Common myeloid progenitor, CD34-positive (primary cell): ENCODE data around the gene ANKRD55.

Experiments used
- CTCF ChIA-PET: fragments of 350-600 bp; sonication (Branson Sonifier 250); formaldehyde crosslinking; loops from one replicate; lab custom pipeline; 2021; ENCODE audit warnings: antibody characterized with exemption; lab: Charles Lee
- POLR2A ChIA-PET: fragments of 350-600 bp; sonication (Branson Sonifier 250); formaldehyde crosslinking; loops from one replicate; lab custom pipeline; 2021; ENCODE audit warnings: antibody characterized with exemption; lab: Charles Lee
- DNase-seq, 3 donors: peaks; one replicate each; pipeline versions ENCODE4 v3.0.0 to v3.0.0-alpha.2; 2013
- H3K27ac ChIP-seq, 2 experiments: 1 replicate in 1 of 2; 2 replicates in 1 of 2; pipeline ENCODE4 v1.7.0; 2013; ENCODE audit warnings: inconsistent platforms in 2 of 2, low read length in 2 of 2, mild to moderate bottlenecking in 2 of 2, low read depth in 1 of 2, moderate library complexity in 1 of 2; ENCODE audit not compliant: severe bottlenecking in 2 of 2, insufficient read depth in 1 of 2, poor library complexity in 1 of 2
- H3K27me3 ChIP-seq, 5 experiments: replicated peaks in 2 of 5; 1 replicate in 3 of 5; 2 replicates in 2 of 5; pipeline versions ENCODE4 v1.6.1 to v1.7.0; 2013; ENCODE audit warnings: low read length in 4 of 5, mild to moderate bottlenecking in 2 of 5, moderate library complexity in 2 of 5, inconsistent platforms in 1 of 5; ENCODE audit not compliant: insufficient read depth in 5 of 5, control insufficient read depth in 4 of 5
- H3K36me3 ChIP-seq, 4 experiments: 1 replicate in 2 of 4; 2 replicates in 2 of 4; pipeline versions ENCODE4 v1.6.1 to v1.7.0; 2013; ENCODE audit warnings: low read length in 3 of 4, control low read depth in 1 of 4, mild to moderate bottlenecking in 1 of 4; ENCODE audit not compliant: control insufficient read depth in 4 of 4, insufficient read depth in 4 of 4
- H3K4me1 ChIP-seq, 4 experiments: 1 replicate in 3 of 4; 2 replicates in 1 of 4; pipeline versions ENCODE4 v1.6.1 to v1.7.1; 2013; ENCODE audit warnings: low read length in 3 of 4, mild to moderate bottlenecking in 3 of 4, control low read depth in 1 of 4, inconsistent platforms in 1 of 4, moderate library complexity in 1 of 4; ENCODE audit not compliant: control insufficient read depth in 4 of 4, insufficient read depth in 4 of 4; ENCODE audit errors: control extremely low read depth in 1 of 4
- H3K4me3 ChIP-seq, 7 experiments: 1 replicate in 4 of 7; 2 replicates in 3 of 7; pipeline versions ENCODE4 v1.5.1 to v1.7.0; 2013; ENCODE audit warnings: mild to moderate bottlenecking in 7 of 7, low read length in 6 of 7, moderate library complexity in 6 of 7, inconsistent platforms in 2 of 7, low read depth in 2 of 7, control low read depth in 1 of 7; ENCODE audit not compliant: insufficient read depth in 4 of 7, control insufficient read depth in 1 of 7; ENCODE audit errors: extremely low read depth in 1 of 7
- H3K9me3 ChIP-seq, 5 experiments: 1 replicate in 4 of 5; 2 replicates in 1 of 5; pipeline versions ENCODE4 v1.6.1 to v1.7.1; 2013; ENCODE audit warnings: low read length in 4 of 5, mild to moderate bottlenecking in 2 of 5, inconsistent platforms in 1 of 5, low read depth in 1 of 5, moderate library complexity in 1 of 5; ENCODE audit not compliant: control insufficient read depth in 4 of 5, insufficient read depth in 2 of 5; ENCODE audit errors: control extremely low read depth in 1 of 5
- WGBS: methylation state at CpG from one replicate; pipeline ENCODE4 v1.1.5; 2013; ENCODE audit not compliant: insufficient coverage; 5-methylcytosine and 5-hydroxymethylcytosine counted together

ANKRD55 gene

GRCh38 chr5:56060276-56061110 lies 172.6 kb downstream of the ANKRD55 start:
- 88% methylated on average over 9 of the region's 10 CpGs for WGBS
- CTCF ChIA-PET: interaction anchor here (2.2 kb wide), 1 partner anchor 10 kb away, joined by 6 read pairs; no protein-coding TSS in a partner anchor
- no peaks in the 10 kb centered on the region for H3K27me3 ChIP-seq
- DNase-seq: no peak
- H3K9me3 ChIP-seq: no peaks in the 10 kb centered on the region
- POLR2A ChIA-PET: no interaction called here
- no peak overlapping the region for H3K27ac ChIP-seq
- no peaks in the 10 kb centered on the region for H3K36me3 ChIP-seq
- H3K4me3 ChIP-seq: no peak overlapping the region
- H3K4me1 ChIP-seq: peaks cover 0 to 14% (median 6%) of the 10 kb centered on the region in 4 experiments

- no peak for DNase-seq
- no peaks in the 10 kb centered on the region for H3K9me3 ChIP-seq
- ChIA-PET POLR2A (no interaction called here), CTCF (interaction anchor here (2.2 kb wide), 1 partner anchor 9 kb away, joined by 6 read pairs; no protein-coding TSS in a partner anchor)
- 100% methylated on average over 6 of the region's 8 CpGs for WGBS
- H3K27me3 ChIP-seq: no peaks in the 10 kb centered on the region
- peaks cover 0 to 14% (median 6%) of the 10 kb centered on the region in 4 experiments for H3K4me1 ChIP-seq
- H3K27ac ChIP-seq: no peak overlapping the region
- no peaks in the 10 kb centered on the region for H3K36me3 ChIP-seq
- H3K4me3 ChIP-seq: no peak overlapping the region
Observed at GRCh38 chr5:56059854-56060253, 173.3 kb downstream of the ANKRD55 start.

GRCh38 chr5:56056875-56057274 lies 176.3 kb downstream of the ANKRD55 start:
- POLR2A ChIA-PET: no interaction called here
- Histone ChIP-seq H3K4me1 (peaks cover 0 to 15% (median 7%) of the 10 kb centered on the region in 4 experiments), H3K27me3 (no peaks in the 10 kb centered on the region), H3K36me3 (no peaks in the 10 kb centered on the region), H3K27ac (no peak overlapping the region), H3K9me3 (peaks cover 0 to 10% (median 4%) of the 10 kb centered on the region in 5 experiments), H3K4me3 (no peak overlapping the region)
- CTCF ChIA-PET: no interaction called here
- 100% methylated on average over 1 of the region's 2 CpGs for WGBS
- no peak for DNase-seq

GRCh38 chr5:56055859-56056258 lies 177.3 kb downstream of the ANKRD55 start:
- H3K27ac ChIP-seq: no peak overlapping the region
- CTCF ChIA-PET: no interaction called here
- no peak for DNase-seq
- WGBS: 95% methylated on average over 3 of the region's 3 CpGs
- POLR2A ChIA-PET: no interaction called here
- H3K4me1 ChIP-seq: peaks cover under 1 to 20% (median 12%) of the 10 kb centered on the region in 4 experiments
- H3K36me3 ChIP-seq: no peaks in the 10 kb centered on the region
- H3K27me3 ChIP-seq: no peaks in the 10 kb centered on the region
- H3K9me3 ChIP-seq: peaks cover 0 to 10% (median 4%) of the 10 kb centered on the region in 5 experiments
- no peak overlapping the region for H3K4me3 ChIP-seq

GRCh38 chr5:56055287-56055686 lies 177.8 kb downstream of the ANKRD55 start:
- DNase-seq: no peak
- no peak overlapping the region for H3K4me3 ChIP-seq
- CTCF ChIA-PET: no interaction called here
- no peak overlapping the region for H3K27ac ChIP-seq
- peaks cover 0 to 10% (median 4%) of the 10 kb centered on the region in 5 experiments for H3K9me3 ChIP-seq
- POLR2A ChIA-PET: no interaction called here
- no CpG with 5 or more reads among the region's 1 CpG for WGBS
- H3K36me3 ChIP-seq: no peaks in the 10 kb centered on the region
- H3K27me3 ChIP-seq: no peaks in the 10 kb centered on the region
- H3K4me1 ChIP-seq: peaks cover 6 to 26% (median 17%) of the 10 kb centered on the region in 4 experiments

- H3K36me3 ChIP-seq: no peaks in the 10 kb centered on the region
- H3K4me1 ChIP-seq: peaks cover 8 to 31% (median 22%) of the 10 kb centered on the region in 4 experiments
Observed at GRCh38 chr5:56054666-56055065, 178.5 kb downstream of the ANKRD55 start.

GRCh38 chr5:56053363-56053762 lies 179.8 kb downstream of the ANKRD55 start:
- no peak overlapping the region for H3K27ac ChIP-seq
- H3K36me3 ChIP-seq: no peaks in the 10 kb centered on the region
- WGBS: 100% methylated on average over 3 of the region's 4 CpGs
- POLR2A ChIA-PET: no interaction called here
- no peaks in the 10 kb centered on the region for H3K27me3 ChIP-seq
- H3K4me1 ChIP-seq: peaks cover 8 to 33% (median 21%) of the 10 kb centered on the region in 4 experiments
- CTCF ChIA-PET: no interaction called here
- no peak for DNase-seq
- H3K9me3 ChIP-seq: peaks cover 0 to 10% (median 4%) of the 10 kb centered on the region in 5 experiments
- H3K4me3 ChIP-seq: no peak overlapping the region

More at GRCh38 chr5:56054666-56055065, 178.5 kb downstream of the ANKRD55 start:
- no CpG with 5 or more reads among the region's 2 CpGs for WGBS
- H3K9me3 ChIP-seq: peaks cover 0 to 10% (median 4%) of the 10 kb centered on the region in 5 experiments
- no peak for DNase-seq
- no peaks in the 10 kb centered on the region for H3K27me3 ChIP-seq
- H3K27ac ChIP-seq: no peak overlapping the region
- H3K4me3 ChIP-seq: no peak overlapping the region
- CTCF ChIA-PET: no interaction called here
- POLR2A ChIA-PET: no interaction called here
